WTC11 (cell line): Measurements from ENCODE around the gene KCNQ2.

Experiments
- ETV6 ChIP-seq: sonication (generic); formaldehyde crosslinking; IDR thresholded peaks from 2 replicates; pipeline ENCODE4 v1.8.1; 2022; ENCODE audit warnings: mild to moderate bottlenecking, missing genetic modification reagents
- FOXP1 ChIP-seq: sonication (generic); formaldehyde crosslinking; IDR thresholded peaks from 2 replicates; pipeline ENCODE4 v1.8.0; 2022; ENCODE audit warnings: missing genetic modification reagents, mild to moderate bottlenecking, moderate library complexity, borderline replicate concordance
- NFYB ChIP-seq: sonication (generic); formaldehyde crosslinking; conservative IDR thresholded peaks from 2 replicates; pipeline ENCODE4 v1.8.0; 2022; ENCODE audit warnings: low read depth, missing genetic modification reagents
- NR1H2 ChIP-seq: sonication (generic); formaldehyde crosslinking; IDR thresholded peaks from 2 replicates; pipeline ENCODE4 v1.9.0; 2021; ENCODE audit warnings: mild to moderate bottlenecking, moderate library complexity, missing genetic modification reagents
- PREB ChIP-seq: sonication (generic); formaldehyde crosslinking; IDR thresholded peaks from 2 replicates; pipeline ENCODE4 v1.8.1; 2022; ENCODE audit warnings: mild to moderate bottlenecking, missing genetic modification reagents, moderate library complexity, borderline replicate concordance
- RELA ChIP-seq: sonication (generic); formaldehyde crosslinking; IDR thresholded peaks from 2 replicates; pipeline ENCODE4 v1.8.1; 2022; ENCODE audit warnings: missing genetic modification reagents, mild to moderate bottlenecking, borderline replicate concordance
- SP1 ChIP-seq: sonication (generic); formaldehyde crosslinking; conservative IDR thresholded peaks from 2 replicates; pipeline ENCODE4 v1.8.1; 2022; ENCODE audit warnings: missing genetic modification reagents
- USF1 ChIP-seq: sonication (generic); formaldehyde crosslinking; IDR thresholded peaks from 2 replicates; pipeline ENCODE4 v1.8.0; 2022; ENCODE audit warnings: mild to moderate bottlenecking, missing genetic modification reagents
- ZBTB21 ChIP-seq: sonication (generic); formaldehyde crosslinking; IDR thresholded peaks from 2 replicates; pipeline ENCODE4 v1.8.1; 2023; ENCODE audit warnings: mild to moderate bottlenecking, missing genetic modification reagents, borderline replicate concordance
- ZNF281 ChIP-seq: sonication (generic); formaldehyde crosslinking; IDR thresholded peaks from 2 replicates; pipeline ENCODE4 v1.8.0; 2023; ENCODE audit warnings: mild to moderate bottlenecking, missing genetic modification reagents
- ZNF416 ChIP-seq: fragments of 250-450 bp; sonication (Bioruptor Pico); IDR thresholded peaks from 2 replicates; pipeline ENCODE4 v1.9.0; 2021; ENCODE audit warnings: mild to moderate bottlenecking, inconsistent platforms
- TF ChIP-seq, protein P1 (sequence below): sonication (generic); formaldehyde crosslinking; IDR thresholded peaks from 2 replicates; pipeline ENCODE4 v1.8.0; 2022; ENCODE audit warnings: mild to moderate bottlenecking, missing genetic modification reagents
- TF ChIP-seq, protein P2 (sequence below): fragments of 200-600 bp; IDR thresholded peaks from 2 replicates; pipeline ENCODE4 v1.8.0; 2022; ENCODE audit warnings: antibody characterized with exemption
- TF ChIP-seq, protein P3 (sequence below): sonication (generic); formaldehyde crosslinking; IDR thresholded peaks from 2 replicates; pipeline ENCODE4 v1.8.1; 2022; ENCODE audit warnings: low read depth, missing genetic modification reagents, borderline replicate concordance

- TF ChIP-seq ETV6 (CRISPR knock-in tag), result no peak
- TF ChIP-seq, protein P1, sequence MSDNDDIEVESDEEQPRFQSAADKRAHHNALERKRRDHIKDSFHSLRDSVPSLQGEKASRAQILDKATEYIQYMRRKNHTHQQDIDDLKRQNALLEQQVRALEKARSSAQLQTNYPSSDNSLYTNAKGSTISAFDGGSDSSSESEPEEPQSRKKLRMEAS (CRISPR knock-in tag), result no peak
- TF ChIP-seq, protein P2, sequence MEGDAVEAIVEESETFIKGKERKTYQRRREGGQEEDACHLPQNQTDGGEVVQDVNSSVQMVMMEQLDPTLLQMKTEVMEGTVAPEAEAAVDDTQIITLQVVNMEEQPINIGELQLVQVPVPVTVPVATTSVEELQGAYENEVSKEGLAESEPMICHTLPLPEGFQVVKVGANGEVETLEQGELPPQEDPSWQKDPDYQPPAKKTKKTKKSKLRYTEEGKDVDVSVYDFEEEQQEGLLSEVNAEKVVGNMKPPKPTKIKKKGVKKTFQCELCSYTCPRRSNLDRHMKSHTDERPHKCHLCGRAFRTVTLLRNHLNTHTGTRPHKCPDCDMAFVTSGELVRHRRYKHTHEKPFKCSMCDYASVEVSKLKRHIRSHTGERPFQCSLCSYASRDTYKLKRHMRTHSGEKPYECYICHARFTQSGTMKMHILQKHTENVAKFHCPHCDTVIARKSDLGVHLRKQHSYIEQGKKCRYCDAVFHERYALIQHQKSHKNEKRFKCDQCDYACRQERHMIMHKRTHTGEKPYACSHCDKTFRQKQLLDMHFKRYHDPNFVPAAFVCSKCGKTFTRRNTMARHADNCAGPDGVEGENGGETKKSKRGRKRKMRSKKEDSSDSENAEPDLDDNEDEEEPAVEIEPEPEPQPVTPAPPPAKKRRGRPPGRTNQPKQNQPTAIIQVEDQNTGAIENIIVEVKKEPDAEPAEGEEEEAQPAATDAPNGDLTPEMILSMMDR, result no peak
- TF ChIP-seq PREB, result no peak
- TF ChIP-seq ZNF281 (CRISPR knock-in tag), result no peak
- no peak for TF ChIP-seq USF1 (CRISPR knock-in tag)
- TF ChIP-seq ZNF416 (CRISPR knock-in tag), result no peak
- no peak for TF ChIP-seq SP1 (CRISPR knock-in tag)
- TF ChIP-seq ZBTB21 (CRISPR knock-in tag), result no peak
- no peak for TF ChIP-seq FOXP1 (CRISPR knock-in tag)
- TF ChIP-seq, protein P3, sequence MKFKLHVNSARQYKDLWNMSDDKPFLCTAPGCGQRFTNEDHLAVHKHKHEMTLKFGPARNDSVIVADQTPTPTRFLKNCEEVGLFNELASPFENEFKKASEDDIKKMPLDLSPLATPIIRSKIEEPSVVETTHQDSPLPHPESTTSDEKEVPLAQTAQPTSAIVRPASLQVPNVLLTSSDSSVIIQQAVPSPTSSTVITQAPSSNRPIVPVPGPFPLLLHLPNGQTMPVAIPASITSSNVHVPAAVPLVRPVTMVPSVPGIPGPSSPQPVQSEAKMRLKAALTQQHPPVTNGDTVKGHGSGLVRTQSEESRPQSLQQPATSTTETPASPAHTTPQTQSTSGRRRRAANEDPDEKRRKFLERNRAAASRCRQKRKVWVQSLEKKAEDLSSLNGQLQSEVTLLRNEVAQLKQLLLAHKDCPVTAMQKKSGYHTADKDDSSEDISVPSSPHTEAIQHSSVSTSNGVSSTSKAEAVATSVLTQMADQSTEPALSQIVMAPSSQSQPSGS, result no peak
- TF ChIP-seq NR1H2 (CRISPR knock-in tag), result no peak
- no peak for TF ChIP-seq RELA
- no peak for TF ChIP-seq NFYB (CRISPR knock-in tag)
Measured at GRCh38 chr20:63483834-63484233, 11.4 kb upstream of the KCNQ2 start.
